Suppressor macrophage (primary cell): ENCODE measurements around the gene ACIN1.
A peak's percentile ranks its signal among the peaks of the same experiment; 100 is the strongest.

Source experiments
- DNase-seq, 4 experiments: peaks; one replicate each; pipeline ENCODE4 v3.0.0-alpha.2; 2020 to 2022

ACIN1 gene

GRCh38 chr14:23056956-23057756 is 37.8 kb downstream of the ACIN1 start, which contains the start of gene CDH24:
CDH24 (minus strand) TSS chr14:23057520; CDS start chr14:23055733, 1,787 bp downstream.
- DNase-seq: peak; percentile 48 to 79 (median 60)

GRCh38 chr14:23056145-23056955 is 38.6 kb downstream of the ACIN1 start:
- DNase-seq: peak; percentile 80 to 88 (median 84)

- DNase-seq: no peak
Observed at GRCh38 chr14:23055621-23056144, 39.3 kb downstream of the ACIN1 start.

- no peak for DNase-seq
Observed at GRCh38 chr14:23055147-23055550, 39.8 kb downstream of the ACIN1 start.

- DNase-seq: peak in 3 of 4 experiments; percentile 12 to 61 (median 33)
Observed at GRCh38 chr14:23054000-23054811, 40.7 kb downstream of the ACIN1 start.

GRCh38 chr14:23053426-23053825 is 41.5 kb downstream of the ACIN1 start:
- DNase-seq: no peak

- no peak for DNase-seq
Observed at GRCh38 chr14:23052671-23053070, 42.3 kb downstream of the ACIN1 start.

GRCh38 chr14:23052182-23052623 is 42.7 kb downstream of the ACIN1 start:
- no peak for DNase-seq

- DNase-seq: peak in 2 of 4 experiments; percentile 53 to 61
Observed at GRCh38 chr14:23051141-23052057, 43.5 kb downstream of the ACIN1 start.

- DNase-seq: no peak
Observed at GRCh38 chr14:23049011-23049410, 45.9 kb downstream of the ACIN1 start.

- no peak for DNase-seq
Observed at GRCh38 chr14:23047751-23048693, 46.9 kb downstream of the ACIN1 start.

GRCh38 chr14:23047034-23047634 is 47.8 kb downstream of the ACIN1 start:
- no peak for DNase-seq

GRCh38 chr14:23045419-23046357 is 49.2 kb downstream of the ACIN1 start:
- DNase-seq: no peak

GRCh38 chr14:23044840-23045239 is 50.1 kb downstream of the ACIN1 start:
- peak in 2 of 4 experiments; percentile 31 for DNase-seq

- no peak for DNase-seq
Observed at GRCh38 chr14:23043754-23044153, 51.2 kb downstream of the ACIN1 start.

- DNase-seq: no peak
Observed at GRCh38 chr14:23043145-23043544, 51.8 kb downstream of the ACIN1 start.

- DNase-seq: no peak
Observed at GRCh38 chr14:23042162-23042965, 52.6 kb downstream of the ACIN1 start, which contains the start of gene PSMB11. PSMB11 (plus strand) TSS chr14:23042212; CDS start chr14:23042226, 14 bp downstream.
